ENCODE measurements around the gene CCDC57.
"Not testable (repeated sequence)": the region's sequence is repeated elsewhere in the genome, so short reads cannot be mapped to it uniquely, and the experiment has no call there.

The CCDC57 gene

DNA sequence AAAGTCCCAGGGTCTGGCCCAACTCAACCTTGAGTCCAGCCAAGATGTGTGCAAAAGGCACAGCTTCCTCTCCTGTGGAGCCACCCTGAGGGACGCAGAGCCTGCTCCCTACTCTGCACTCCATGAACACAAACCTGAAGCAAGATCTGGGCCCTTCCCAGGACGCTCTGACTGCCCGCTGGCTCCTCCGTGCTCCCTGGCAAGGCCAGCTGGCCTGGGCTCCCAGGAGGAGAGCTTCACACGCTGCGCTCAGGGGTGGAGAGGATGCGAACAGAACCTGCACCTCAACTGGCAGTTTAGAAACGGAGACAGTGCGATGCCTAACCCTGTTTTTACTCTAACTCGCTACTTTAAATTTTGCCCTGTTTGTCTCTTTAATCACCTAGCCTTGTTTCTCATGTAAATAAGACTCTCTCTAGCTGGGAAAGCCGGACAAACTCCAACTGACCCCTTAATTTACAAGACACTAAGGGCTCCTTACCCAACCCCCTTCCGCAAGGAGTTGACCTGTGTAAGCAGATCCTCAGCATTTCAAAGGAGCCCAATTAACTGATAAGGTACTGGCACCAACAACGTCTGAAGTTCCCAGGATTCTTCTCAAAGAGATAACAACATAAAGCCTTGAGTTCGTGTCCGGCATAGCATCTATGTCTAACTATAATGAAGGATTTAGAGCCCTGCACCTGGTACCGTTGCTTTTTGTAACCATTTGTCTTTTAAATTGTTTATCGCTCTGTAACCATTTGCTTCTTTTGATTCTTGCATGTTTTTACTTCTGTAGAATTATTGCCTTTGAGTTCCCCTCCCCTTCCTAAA is 38.4 kb downstream of the CCDC57 start:
- not testable (repeated sequence) for DNase-seq

GRCh38 chr17:82173351-82174041 is 39.1 kb downstream of the CCDC57 start:
- DNase-seq, result no peak

GRCh38 chr17:82172486-82173160 is 40.0 kb downstream of the CCDC57 start:
- DNase-seq, result no peak

DNA sequence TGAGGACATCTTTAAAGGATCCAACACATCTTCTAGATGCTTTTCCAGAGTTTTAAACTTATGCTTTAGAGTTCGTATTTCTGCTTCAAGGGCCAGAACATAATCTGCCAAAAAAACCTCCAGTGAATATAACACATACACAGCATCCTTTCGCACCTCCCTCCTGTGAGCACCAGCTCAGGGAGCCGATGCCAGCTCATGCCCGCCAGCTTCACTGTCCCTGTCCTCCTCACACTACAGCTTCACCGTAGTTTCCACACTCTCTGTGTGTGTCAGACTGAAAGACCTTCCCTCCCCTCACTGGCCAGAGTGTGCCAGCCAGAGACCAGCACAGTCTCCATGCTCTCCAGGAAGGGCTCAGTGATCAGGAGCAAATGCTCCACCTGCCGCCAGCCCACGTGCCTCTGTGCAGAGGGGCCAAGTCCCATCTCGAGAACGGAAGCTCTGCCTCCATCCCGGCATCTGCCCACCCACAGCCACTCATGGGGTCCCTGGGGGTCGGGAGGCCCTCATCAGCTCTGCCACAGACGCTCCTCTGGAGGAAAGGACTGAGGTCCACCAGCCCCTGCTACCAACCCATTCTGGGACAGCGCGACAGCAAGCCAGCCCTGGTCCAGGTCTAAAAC is 40.8 kb downstream of the CCDC57 start:
- no peak for DNase-seq

GRCh38 chr17:82170412-82170961 is 42.2 kb downstream of the CCDC57 start:
- no peak for DNase-seq

GRCh38 chr17:82168568-82168967 is 44.1 kb downstream of the CCDC57 start:
- DNase-seq, result no peak

DNA sequence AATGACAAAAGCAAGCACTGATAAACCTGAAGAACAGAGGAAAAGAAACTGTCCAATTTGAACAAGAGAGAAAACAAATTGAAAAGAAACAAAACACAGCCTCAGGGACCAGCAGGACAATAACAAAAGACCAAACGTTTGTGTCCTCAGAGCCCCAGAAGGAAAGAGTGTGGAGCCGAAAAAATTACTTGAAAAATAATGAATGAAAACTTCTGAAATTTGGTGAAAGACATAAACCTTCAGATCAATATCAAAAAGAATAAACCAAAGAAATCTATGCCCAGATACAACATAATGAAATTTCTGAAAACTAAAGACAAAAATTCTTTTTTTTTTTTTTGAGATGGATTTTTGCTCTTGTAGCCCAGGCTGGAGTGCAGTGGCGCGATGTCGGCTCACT is 45.6 kb downstream of the CCDC57 start:
- DNase-seq, result no peak

DNA sequence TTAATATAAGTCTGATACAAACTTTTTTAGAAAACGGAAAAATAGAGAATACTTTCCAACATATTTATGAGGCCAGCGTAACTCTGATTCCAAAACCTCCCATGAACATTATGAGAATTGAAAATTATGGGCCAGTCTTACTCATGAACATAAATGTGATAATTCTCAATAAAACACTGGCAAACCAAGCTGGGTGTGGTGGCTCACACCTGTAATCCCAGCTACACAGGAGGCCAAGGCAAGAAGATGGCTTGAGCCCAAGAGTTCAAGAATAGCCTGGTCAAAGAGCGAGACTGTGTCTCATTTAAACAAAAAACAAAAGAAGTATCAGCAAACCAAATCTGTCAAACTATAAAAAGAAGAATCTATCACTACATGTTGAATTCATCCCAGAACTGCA is 47.8 kb downstream of the CCDC57 start:
- no peak for DNase-seq

DNA sequence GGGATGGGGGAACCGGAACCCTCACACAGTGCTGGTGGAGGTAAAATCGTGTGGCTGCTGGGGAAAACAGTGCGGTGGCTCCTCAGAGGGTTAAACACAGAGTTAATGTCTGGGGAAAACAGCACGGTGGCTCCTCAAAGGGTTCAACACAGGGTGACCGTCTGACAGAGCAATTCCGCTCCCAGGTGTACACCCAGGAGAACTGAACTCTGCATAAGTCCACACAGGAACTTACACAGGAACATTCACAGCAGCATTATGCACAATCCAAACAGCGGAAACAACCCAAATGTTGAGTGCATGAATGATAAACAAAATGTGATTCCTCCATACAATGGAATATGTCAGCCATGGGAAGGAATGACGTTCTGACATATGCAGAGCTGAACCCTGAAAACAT is 51.4 kb downstream of the CCDC57 start:
- DNase-seq, result no peak

- no peak for DNase-seq
These were observed 52.6 kb downstream of the CCDC57 start for GRCh38 chr17:82160075-82160474.

DNA sequence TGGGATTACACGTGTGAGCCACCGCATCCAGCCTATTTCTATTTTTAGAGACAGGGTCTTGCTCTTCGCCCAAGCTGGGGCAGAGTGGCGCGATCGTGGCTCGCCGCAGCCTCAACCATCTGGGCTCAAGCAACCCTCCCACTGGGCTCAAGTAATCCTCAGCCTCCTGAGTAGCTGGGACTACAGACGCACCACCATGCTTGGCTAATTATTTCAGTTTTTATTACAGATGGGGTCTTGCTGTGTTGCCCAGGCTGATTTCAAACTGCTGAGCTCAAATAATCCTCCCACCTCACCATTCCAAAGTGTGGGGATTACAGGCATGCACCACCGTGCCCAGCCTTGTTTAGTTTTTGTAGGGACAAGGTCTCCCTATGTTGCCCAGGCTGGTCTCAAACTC is 53.8 kb downstream of the CCDC57 start:
- no peak for DNase-seq

DNA sequence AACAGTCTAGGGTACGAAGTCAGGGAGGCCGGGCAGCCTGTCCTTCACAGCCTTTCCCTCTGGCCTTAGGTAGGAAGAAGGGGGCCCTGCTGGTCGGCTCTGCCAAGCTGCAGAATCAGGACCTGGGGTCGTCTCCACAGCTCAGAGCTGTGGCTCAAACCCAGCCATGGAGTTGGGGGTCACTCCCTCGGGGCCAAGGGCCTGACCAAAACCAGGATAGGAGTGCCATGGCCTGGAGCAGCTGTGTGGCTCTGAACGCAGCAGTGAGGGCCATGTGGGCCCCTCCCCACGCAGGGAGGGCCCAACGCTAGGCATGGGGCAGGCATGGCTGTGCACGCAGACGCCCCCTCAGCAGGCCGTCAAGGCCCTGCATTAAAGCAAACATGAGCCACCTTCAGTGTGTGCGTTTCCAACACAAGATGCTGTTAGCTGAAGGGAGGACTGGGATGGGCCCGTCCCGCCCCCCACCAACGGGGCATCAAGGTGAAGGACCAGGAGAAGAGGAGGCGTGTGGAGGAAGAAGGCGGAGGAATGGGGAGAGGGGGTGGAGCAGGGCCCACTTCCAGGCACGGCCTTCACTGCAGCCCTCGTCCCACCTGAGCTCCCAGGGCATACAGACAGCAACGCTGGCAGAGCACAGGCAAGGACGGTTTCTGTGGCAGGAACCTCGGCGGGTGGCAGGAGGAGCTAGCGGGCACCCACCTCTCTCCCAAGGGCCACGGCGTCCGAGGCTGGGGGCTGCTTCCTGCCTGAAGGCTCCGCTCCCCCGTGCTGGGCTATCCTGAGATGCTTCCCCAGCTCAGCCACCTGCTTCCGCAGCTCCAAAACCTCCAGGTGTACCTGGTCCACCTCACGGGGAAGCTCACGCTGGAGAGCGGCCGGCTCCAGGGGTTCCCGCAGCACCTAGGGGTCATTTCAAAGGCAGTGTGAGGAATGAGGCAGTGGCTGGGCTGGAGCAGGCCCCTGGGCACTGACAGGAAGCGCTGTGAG is 55.3 kb downstream of the CCDC57 start:
- no peak for DNase-seq

- DNase-seq, result no peak
These were observed 56.2 kb downstream of the CCDC57 start for GRCh38 chr17:82156284-82156925.

- DNase-seq, result no peak
These were observed 57.0 kb downstream of the CCDC57 start for GRCh38 chr17:82155606-82156005.

DNA sequence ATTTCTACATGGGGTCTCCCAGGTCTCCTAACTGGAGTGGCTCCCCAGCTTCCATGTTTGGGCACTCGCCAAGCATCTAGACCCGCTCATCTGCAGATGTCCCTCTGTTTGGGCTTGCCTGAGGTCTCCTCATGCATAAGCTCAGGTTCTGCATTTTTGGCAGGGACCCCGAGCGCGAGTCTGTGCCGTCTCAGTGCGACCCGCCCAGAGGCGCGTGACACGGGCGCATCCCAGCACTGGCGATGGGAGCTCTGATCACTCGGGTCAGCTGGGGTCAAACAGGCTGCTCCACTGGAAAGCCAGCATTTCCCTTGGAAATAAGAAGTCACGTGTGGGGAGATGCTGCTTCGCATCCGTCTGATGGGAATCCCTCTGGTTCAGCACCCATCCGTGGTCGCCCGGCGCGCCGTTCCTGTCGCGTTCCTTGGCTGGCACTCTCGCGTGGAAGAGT is 57.7 kb downstream of the CCDC57 start:
- DNase-seq, result no peak

DNA sequence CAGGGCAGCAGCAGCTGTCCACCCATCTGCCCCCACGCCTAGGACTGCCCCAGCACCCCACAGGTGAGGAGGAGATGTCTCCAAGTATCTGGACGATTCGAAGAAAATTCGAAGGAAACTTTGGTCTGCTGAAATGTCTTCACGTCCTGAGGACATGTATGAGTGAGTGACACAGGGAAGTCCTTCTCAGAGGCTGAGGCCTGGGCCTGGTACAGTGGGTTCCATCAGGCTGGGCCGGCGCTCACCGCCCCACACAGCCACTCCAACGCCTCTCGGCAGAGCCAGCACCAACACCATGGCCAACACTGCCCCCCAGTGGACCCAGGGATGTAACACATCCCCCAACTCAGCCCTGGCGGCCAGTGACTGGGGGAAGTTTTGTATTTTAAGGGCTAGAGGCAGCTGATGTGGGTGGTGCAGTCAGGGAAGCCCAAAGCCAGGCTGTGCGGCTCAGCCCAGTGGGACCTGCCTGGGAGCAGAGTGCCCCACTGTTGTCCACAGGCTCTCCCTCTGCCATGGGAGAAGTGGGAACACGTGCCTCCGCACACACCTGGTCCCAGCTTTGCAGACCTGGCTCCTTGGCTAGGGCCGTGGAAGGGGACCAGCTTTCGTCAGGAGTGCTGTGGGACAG is 58.8 kb downstream of the CCDC57 start:
- peak; percentile 80 for DNase-seq

- DNase-seq, result no peak
These were observed 59.3 kb downstream of the CCDC57 start for GRCh38 chr17:82153295-82153691.

GRCh38 chr17:82152556-82153294 is 59.9 kb downstream of the CCDC57 start:
- DNase-seq, result no peak

DNA sequence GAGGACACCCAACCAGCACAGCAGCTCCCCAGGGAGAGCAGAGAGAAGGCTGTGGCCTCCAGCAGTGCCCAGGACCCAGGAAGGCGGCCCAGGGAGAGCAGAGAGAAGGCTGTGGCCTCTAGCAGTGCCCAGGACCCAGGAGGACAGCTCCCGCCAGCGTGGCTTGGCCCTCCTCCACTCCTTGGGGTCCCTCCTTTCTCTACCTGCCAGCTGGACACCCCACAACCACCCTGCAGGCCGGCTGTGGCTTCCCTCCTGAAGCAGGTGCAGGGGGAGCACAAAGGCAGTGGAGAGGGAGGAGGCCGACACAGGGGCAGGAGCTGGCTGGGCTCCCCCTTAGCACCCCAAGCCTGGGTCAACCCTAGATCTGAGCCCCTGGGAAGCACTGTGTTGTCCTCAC is 60.5 kb downstream of the CCDC57 start:
- DNase-seq, result no peak

Measured in activated naive CD4-positive, alpha-beta T cell treated with anti-CD3 and anti-CD28 coated beads, Interleukin-2, amount 50 U/mL, for 16 hours (primary cell).